Measurements from ENCODE around the gene INTS11.

DNA sequence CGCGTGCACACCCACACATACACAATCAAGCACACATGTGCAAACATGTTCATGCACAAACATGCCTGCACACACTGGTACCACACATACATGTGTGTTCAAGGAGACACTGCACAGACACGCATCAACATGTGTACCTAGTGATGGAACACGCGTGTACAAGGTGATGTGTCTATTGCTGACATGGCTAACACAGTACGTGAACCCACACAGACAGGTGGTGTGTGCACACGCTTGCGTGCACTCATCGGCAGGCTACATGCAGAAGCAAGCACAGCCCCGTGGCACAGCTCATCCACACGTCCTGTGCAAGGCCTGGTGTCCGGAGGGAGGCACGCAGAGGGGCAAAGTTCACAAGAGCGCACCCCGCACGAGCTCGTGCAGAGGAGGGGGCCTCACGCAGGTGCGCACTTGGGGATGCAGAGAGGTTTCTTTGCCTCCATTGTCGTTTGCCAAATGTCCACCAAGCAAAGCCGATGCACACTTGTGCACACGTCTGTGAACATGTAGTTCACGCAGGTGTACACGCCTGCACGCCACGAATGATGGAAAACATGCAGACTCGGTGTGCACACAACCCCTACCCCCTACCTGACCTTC is 17.7 kb downstream of the INTS11 start:
- no peak for TF ChIP-seq EZH2 (IDR thresholded peaks at IDR 0.05)
- TF ChIP-seq POLR2AphosphoS5 (IDR thresholded peaks at IDR 0.05; ENCODE audit: borderline replicate concordance, low read depth, low read length): no peak
- TF ChIP-seq FOXP2 (optimal IDR thresholded peaks at IDR 0.05; ENCODE audit: control extremely low read depth, extremely low read length, insufficient read depth): no peak

All from SK-N-MC (cell line).